Measurements from ENCODE around the gene CASP7.
"Not testable (repeated sequence)": the region's sequence is repeated elsewhere in the genome, so short reads cannot be mapped to it uniquely, and the experiment has no call there.

CASP7 gene

GRCh38 chr10:113756940-113757543 lies 77.3 kb downstream of the CASP7 start:
- DNase-seq = no peak

DNA sequence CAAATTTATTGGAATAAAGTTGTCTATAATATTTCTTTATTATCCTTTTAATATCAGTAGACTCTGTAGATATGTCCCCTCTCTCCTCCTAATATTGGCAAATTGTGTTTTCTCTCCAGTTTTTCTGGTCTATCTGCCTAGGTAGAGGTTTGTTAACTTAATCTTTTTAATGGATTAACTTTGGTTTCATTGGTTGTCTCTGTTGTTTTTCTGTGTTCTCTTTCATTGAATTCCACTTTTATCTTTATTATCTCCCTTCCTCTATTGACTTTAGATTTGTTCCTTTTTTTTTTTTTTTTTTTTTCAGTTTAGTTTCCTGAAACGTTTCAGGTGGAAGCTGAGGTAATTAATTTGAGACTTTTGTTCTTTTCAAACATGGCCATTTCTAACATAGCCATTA lies 82.4 kb downstream of the CASP7 start:
- no peak for DNase-seq

DNA sequence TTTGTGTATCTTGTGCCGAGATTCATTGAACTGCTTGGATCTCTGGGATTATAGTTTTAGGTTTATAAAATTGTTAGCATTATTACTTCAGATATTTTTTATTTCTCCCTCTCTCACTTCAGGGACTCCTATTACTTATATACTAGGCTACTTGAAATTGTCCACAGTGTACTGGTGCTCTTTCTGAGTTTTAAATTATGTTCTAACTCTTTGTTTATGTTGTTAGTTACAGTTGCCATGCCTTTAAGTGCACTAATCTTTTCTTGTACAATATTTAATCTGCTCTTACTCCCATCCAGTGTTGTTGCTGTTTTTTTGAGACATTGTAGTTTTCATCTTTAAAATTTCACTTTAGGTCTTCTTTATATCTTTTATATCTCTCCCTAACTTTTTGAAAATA lies 84.9 kb downstream of the CASP7 start:
- DNase-seq = no peak

DNA sequence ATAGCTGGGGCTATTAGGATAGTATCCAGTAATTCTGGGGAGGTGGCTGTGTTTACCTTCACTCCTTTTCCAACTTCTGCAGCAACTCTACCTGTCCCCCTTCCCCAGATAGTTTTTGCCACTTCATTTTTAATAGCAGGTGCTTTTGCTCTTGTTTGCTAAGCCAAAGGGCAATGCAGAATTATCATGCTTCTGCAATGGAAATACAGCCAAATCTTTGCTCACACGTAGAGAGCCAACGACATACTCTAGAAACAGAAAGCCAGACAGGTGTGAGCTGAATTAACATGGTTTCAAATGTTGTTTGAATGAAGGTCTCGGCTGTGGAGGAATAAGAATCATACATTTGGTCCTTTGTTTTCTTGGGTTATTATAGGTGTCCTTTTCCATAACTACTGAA lies 86.2 kb downstream of the CASP7 start:
- no peak for DNase-seq

- DNase-seq = no peak
These were observed 87.5 kb downstream of the CASP7 start for GRCh38 chr10:113767222-113767621.

DNA sequence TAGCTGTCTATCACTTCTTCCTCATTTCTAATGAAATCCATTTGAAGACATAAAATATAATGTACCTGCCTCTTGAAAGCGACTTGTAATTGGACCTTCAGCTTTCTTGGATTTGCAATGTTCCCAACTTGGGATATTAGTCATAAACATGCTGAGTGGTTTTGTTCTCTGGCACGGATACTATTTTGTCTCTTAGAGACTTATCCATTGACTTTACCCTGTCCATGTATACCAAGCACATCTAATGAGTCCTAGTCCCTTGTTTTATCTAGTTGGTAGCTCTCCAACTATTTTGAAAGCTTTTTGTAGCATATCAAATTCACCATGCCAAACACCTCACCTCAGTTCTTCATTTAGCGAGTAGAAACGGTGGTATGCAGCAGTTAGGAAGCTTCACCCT lies 90.6 kb downstream of the CASP7 start:
- no peak for DNase-seq

DNA sequence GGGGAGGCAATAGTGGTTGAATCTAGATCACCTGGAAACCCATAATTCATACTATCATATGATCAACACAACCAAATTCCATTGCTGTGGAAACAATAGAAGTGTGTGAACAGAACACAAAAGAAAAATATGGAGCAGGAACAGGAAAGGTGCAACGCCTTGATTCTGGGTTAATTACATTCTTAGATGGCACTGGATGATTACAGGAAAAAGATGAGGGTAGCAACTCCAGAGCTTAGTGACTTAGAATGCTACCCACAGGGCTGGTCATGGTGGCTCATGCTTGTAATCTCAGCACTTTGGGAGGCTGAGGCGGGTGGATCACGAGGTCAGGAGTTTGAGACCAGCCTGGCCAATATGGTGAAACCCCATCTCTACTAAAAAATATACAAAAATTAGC lies 91.4 kb downstream of the CASP7 start:
- DNase-seq = not testable (repeated sequence)

GRCh38 chr10:113775686-113776294 lies 96.1 kb downstream of the CASP7 start:
- no peak for DNase-seq

- no peak for DNase-seq
These were observed 96.8 kb downstream of the CASP7 start for GRCh38 chr10:113776553-113776952.
